Adrenal gland (tissue), 12 donors: ENCODE data around the gene ZNF831. TPM values are rescaled to one million over a fixed set of nuclear protein-coding genes. Genes with fewer than 3 reads are reported as not detected.

ENCODE experiments used
- DNase-seq, 7 donors: peaks; one replicate each; pipeline ENCODE4 v3.0.0-alpha.2; 2019 to 2020
- H3K27ac ChIP-seq, 5 donors: fragments of 200-600 bp; sonication (generic) in 4 of 5; 1 replicate in 3 of 5; 2 replicates in 2 of 5; pipeline versions ENCODE4 v1.5.1 to v1.8.0; 2016 to 2020; ENCODE audit warnings: mild to moderate bottlenecking in 1 of 5
- H3K27me3 ChIP-seq: fragments of 200-600 bp; 2 replicates; pipeline ENCODE4 v1.8.0; 2021
- H3K36me3 ChIP-seq, 2 donors: fragments of 200-600 bp; replicated peaks in 1 of 2; 1 replicate in 1 of 2; 2 replicates in 1 of 2; pipeline versions ENCODE4 v1.5.1 to v1.8.0; 2018 to 2022
- H3K4me1 ChIP-seq, 2 donors: fragments of 200-600 bp; replicated peaks in 1 of 2; 1 replicate in 1 of 2; 2 replicates in 1 of 2; pipeline versions ENCODE4 v1.5.1 to v1.8.0; 2018 to 2021
- H3K4me3 ChIP-seq, 4 donors: fragments of 200-600 bp; sonication (generic) in 3 of 4; one replicate each; pipeline ENCODE4 v1.5.1; 2016 to 2018
- H3K9me3 ChIP-seq, 3 donors: fragments of 200-600 bp; sonication (generic) in 1 of 3; replicated peaks in 1 of 3; 1 replicate in 2 of 3; 2 replicates in 1 of 3; pipeline versions ENCODE4 v1.5.1 to v1.8.0; 2016 to 2021
- CTCF ChIP-seq, 6 experiments: fragments of 450-650 bp in 4 of 6; fragments of 200-600 bp in 2 of 6; sonication (generic) in 1 of 6; IDR thresholded peaks; 1 replicate in 5 of 6; 2 replicates in 1 of 6; pipeline versions ENCODE4 v1.5.1 to v1.8.0; 2016 to 2021; ENCODE audit warnings: antibody characterized with exemption in 6 of 6, mild to moderate bottlenecking in 2 of 6, moderate library complexity in 1 of 6
- POLR2A ChIP-seq, 2 donors: fragments of 450-650 bp; IDR thresholded peaks; one replicate each; pipeline ENCODE4 v1.6.1; 2017; ENCODE audit warnings: antibody characterized with exemption in 2 of 2, mild to moderate bottlenecking in 2 of 2, moderate library complexity in 1 of 2
- WGBS, 4 donors: extraction: QIAGEN DNeasy Blood & Tissue Kit in 2 of 4; methylation state at CpG; one replicate each; pipeline versions ENCODE4 v1.1.5 to v1.1.7; 2013 to 2017; 5-methylcytosine and 5-hydroxymethylcytosine counted together
- intact Hi-C, 2 donors: fragments of 100-400 bp; cut with DNase I; formaldehyde crosslinking; loops; one replicate each; pipeline versions ENCODE4 v1.14.1 to v1.15.0; 2022 to 2023
- polyA plus RNA-seq, 3 donors: library from polyadenylated mRNA; stranded (reverse); fragments of 200-250 nt in 2 of 3; fragments of 350-450 nt in 1 of 3; fragmentation: Illumina TruSeq in 1 of 3; extraction: RNeasy Lipid Tissue Mini Kit (QIAGEN cat#74804) in 1 of 3; gene quantifications; one replicate each; pipeline ENCODE4 v1.2.3, GENCODE V29; 2013 to 2014
- total RNA-seq, 9 donors: library from RNA; depleted of rRNA in 4 of 9; stranded (reverse); fragments of >200 nt in 4 of 9; fragments of 120-200 nt in 1 of 9; fragmentation: NEBNext Ultra II Directional in 1 of 9; extraction: Animal tissue kit (Norgen Biotek cat#: 25700) in 1 of 9; gene quantifications; one replicate each; pipeline versions ENCODE4 v1.1.0 to v1.2.4, GENCODE V29; 2013 to 2023
- donor health status: healthy with polysubstance abuse.
- donor health status: Bipolar disorder and iron deficiency.
- donor health status: DM: yes; HTN: yes; CAD: no.
- donor health status: DM: no; HTN: no; CAD: no.
- donor health status: DM: no; HTN: no; CAD: no.
- donor health status: DM: yes; HTN: yes; CAD: no.

Gene ZNF831
- total and polyA plus RNA-seq, 12 donors: 0.05 to 0.61 (median 0.15) TPM

GRCh38 chr20:59176812-59177211, 13.2 kb downstream of the ZNF831 start:
- DNase-seq: no peak
- 78 to 83% (median 80%) methylated on average over 5 of the region's 5 CpGs for WGBS, 4 donors
- no peaks in the 10 kb centered on the region for H3K36me3 ChIP-seq
- no peaks in the 10 kb centered on the region for H3K27me3 ChIP-seq
- H3K4me3 ChIP-seq: no peak overlapping the region
- intact Hi-C loops: no loop called here
- no peaks in the 10 kb centered on the region for H3K9me3 ChIP-seq
- TF ChIP-seq CTCF (IDR thresholded peaks at IDR 0.05): no peak
- no peak for TF ChIP-seq POLR2A (IDR thresholded peaks at IDR 0.05)
- no peaks in the 10 kb centered on the region for H3K4me1 ChIP-seq
- no peak overlapping the region for H3K27ac ChIP-seq

GRCh38 chr20:59177266-59178250, 13.9 kb downstream of the ZNF831 start:
- no peak for DNase-seq
- Histone ChIP-seq H3K36me3 (no peaks in the 10 kb centered on the region), H3K27me3 (no peaks in the 10 kb centered on the region), H3K4me1 (no peaks in the 10 kb centered on the region), H3K27ac (no peak overlapping the region), H3K9me3 (no peaks in the 10 kb centered on the region), H3K4me3 (no peak overlapping the region)
- TF ChIP-seq POLR2A (IDR thresholded peaks at IDR 0.05) (no peak), CTCF (IDR thresholded peaks at IDR 0.05) (no peak)
- WGBS, 4 donors: 85 to 90% (median 86%) methylated on average over 11 to 13 of the region's 13 CpGs
- intact Hi-C loops: no loop called here

GRCh38 chr20:59178983-59179595, 15.5 kb downstream of the ZNF831 start:
- no peaks in the 10 kb centered on the region for H3K4me1 ChIP-seq
- WGBS, 4 donors: 63 to 74% (median 70%) methylated on average over 9 to 10 of the region's 10 CpGs
- intact Hi-C loops: no loop called here
- H3K4me3 ChIP-seq: no peak overlapping the region
- no peaks in the 10 kb centered on the region for H3K36me3 ChIP-seq
- DNase-seq: no peak
- H3K27ac ChIP-seq: no peak overlapping the region
- TF ChIP-seq CTCF (IDR thresholded peaks at IDR 0.05): no peak
- TF ChIP-seq POLR2A (IDR thresholded peaks at IDR 0.05): no peak
- no peaks in the 10 kb centered on the region for H3K9me3 ChIP-seq
- no peaks in the 10 kb centered on the region for H3K27me3 ChIP-seq

- intact Hi-C loops: no loop called here
- H3K4me1 ChIP-seq: no peaks in the 10 kb centered on the region
- TF ChIP-seq CTCF (IDR thresholded peaks at IDR 0.05) (no peak), POLR2A (IDR thresholded peaks at IDR 0.05) (no peak)
Measured at GRCh38 chr20:59179988-59180387, 16.4 kb downstream of the ZNF831 start.

More at GRCh38 chr20:59179988-59180387, 16.4 kb downstream of the ZNF831 start:
- DNase-seq: no peak
- no peaks in the 10 kb centered on the region for H3K9me3 ChIP-seq
- H3K27ac ChIP-seq: no peak overlapping the region
- no peaks in the 10 kb centered on the region for H3K27me3 ChIP-seq
- 84 to 93% (median 86%) methylated on average over 5 of the region's 5 CpGs for WGBS, 4 donors
- H3K4me3 ChIP-seq: no peak overlapping the region
- no peaks in the 10 kb centered on the region for H3K36me3 ChIP-seq
